DMS53 treated with DMSO at 0.1 percent for 48 hours (cell line): ENCODE measurements around the gene HOXD8.

Experiments used
- DNase-seq: peaks from one replicate; lab custom pipeline; 2025; ENCODE audit not compliant: unreplicated experiment; lab: John Stamatoyannopoulos, UW

HOXD8 gene

DNA sequence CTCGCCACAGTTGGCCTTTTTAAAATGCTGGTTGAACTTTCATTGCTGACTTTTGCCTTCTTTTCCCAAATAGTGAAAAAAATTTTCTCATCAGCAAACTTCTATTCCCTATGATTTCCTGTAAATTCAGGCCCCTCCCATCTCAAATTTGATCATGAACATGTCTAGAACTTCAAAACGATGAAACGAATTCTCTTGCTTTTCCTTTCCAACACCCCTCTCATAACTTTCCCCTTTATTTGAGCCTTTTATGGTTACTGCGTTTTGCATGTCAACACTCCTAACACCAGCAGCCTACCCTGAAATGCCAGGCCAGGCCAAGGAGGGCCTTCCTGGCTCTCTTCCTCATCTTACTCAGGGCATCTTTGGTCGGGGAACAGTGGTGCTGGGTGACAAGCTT lies 38.6 kb upstream of the HOXD8 start:
- no peak for DNase-seq

DNA sequence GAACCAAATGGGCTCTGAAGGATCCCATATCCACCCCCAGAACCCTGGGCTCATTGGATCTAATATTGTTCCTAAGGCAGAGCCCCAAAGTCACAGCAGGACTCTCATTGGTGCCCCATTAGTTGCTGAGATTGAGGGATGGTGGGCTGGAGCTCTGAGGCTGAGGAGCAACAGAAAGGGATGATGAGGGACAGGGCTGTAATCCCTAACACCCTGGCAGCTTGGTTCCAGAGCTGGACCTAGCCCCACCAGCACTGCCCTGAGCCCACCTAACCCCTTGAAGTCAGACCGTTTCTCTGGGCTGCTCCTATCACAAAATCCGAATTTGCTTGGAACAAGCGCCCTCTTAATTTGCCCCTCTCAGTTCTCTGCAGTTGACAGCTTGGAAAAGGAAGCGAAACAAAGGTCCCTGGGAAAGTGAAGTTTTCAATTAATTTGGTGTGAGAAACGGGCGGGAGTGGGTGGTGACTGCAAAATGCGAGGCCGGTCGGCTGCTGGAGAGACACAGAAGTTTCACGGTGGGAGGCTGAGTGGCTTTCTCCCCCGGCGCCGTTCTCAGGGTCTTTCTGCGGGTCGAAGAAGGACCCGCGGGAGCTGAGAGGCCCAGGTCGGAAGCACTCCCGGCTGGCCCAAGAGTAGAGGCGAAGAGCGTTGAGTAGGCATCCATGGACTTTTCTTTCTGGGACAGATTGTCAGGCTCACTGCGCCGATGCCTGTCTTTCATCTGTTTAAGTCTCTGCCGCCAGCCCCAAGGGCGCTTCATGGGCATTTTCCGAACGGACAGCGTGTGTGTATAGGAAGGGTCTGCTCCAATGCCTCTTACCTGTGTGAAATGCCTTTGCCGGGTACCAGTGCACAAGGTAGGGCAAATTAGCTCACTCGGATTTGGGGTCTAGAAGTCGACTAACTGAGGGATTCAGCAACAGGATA lies 37.9 kb upstream of the HOXD8 start:
- no peak for DNase-seq

DNA sequence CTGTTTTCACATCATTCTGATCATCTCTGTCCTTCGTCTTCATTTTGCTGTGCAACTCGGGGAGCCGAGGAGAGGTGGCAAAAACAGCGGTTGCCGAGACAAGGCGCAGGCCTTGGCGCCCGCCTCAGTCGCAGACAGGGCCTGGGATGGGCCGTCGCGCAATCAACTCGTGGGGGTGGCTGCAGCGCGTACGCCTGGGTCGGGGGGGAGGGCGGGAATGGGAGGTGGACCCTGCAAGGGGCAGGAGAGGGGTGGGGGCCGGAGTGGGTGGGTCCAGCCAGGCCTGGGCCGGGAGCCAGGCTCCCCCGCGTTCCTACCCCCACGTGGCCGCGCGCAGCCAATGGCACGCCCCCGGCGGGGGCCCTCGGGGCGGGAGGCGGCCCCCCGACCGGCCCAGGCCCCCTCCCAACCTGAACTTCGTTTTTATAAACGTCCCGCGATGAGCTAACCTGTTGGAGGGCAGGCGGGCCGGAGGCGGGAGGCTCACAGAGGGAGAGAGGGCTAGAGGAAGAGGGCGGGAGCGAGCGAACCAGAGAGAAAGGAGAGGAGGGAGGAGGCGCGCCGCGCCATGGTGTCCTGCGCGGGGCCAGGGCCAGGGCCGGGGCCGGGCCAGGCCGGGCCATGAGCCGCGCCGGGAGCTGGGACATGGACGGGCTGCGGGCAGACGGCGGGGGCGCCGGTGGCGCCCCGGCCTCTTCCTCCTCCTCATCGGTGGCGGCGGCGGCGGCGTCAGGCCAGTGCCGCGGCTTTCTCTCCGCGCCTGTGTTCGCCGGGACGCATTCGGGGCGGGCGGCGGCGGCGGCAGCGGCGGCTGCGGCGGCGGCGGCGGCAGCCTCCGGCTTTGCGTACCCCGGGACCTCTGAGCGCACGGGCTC lies 37.0 kb upstream of the HOXD8 start, which contains the start of gene HOXD13:
TSS of gene HOXD13 (plus strand) at position 452 of the 875 bp plus-strand sequence. CDS start at position 622, 170 bp downstream.
- DNase-seq = peak; percentile 49

GRCh38 chr2:176093145-176093897 lies 36.2 kb upstream of the HOXD8 start:
- peak; percentile 44 for DNase-seq

GRCh38 chr2:176093898-176094249 lies 35.6 kb upstream of the HOXD8 start:
- no peak for DNase-seq

GRCh38 chr2:176094349-176094748 lies 35.2 kb upstream of the HOXD8 start:
- DNase-seq = no peak

- DNase-seq = no peak
Measured at GRCh38 chr2:176095421-176095820, 34.1 kb upstream of the HOXD8 start.

GRCh38 chr2:176096243-176096985 lies 33.1 kb upstream of the HOXD8 start:
- DNase-seq = peak; percentile 34

DNA sequence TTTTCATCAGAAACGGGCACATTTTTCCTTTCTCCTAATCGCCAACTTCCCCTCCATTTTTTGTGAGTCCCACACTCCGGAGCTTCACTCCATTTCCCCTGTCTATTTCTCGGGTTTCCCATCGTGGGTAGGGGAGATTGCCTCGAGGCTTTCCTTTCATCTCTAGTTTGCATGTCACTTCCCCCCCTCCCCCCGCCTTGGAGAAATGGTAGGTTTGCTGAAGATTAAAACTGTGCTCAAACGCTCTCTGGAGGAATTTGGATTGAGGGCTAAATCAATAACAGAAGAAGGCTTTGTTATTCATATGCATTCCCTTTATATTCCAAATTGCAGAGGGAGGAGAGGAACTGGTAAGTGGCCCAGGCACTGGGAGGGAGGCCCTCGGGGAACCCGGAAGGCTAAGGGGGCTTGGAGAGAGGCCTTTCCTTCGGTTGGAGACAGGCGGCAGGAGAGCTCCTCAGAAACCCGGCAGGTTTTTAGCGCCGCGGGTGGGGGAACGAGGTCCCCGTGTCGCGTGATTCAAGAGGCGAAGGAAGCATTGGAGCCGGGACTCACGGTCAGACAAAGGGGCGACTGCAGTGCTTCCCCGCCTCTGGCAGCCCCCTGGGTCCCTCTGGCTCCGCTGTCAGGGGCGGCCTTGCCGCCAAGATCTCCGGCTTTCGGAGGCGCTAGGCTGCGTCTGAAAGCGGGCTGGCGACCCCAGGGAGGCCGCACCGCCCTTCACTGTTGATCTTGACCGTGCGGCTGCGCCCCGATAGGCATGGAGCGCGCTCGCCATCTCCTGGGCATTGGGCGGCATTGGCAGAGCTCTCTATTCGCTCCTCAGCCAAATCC lies 32.3 kb upstream of the HOXD8 start:
- peak; percentile 84 for DNase-seq

DNA sequence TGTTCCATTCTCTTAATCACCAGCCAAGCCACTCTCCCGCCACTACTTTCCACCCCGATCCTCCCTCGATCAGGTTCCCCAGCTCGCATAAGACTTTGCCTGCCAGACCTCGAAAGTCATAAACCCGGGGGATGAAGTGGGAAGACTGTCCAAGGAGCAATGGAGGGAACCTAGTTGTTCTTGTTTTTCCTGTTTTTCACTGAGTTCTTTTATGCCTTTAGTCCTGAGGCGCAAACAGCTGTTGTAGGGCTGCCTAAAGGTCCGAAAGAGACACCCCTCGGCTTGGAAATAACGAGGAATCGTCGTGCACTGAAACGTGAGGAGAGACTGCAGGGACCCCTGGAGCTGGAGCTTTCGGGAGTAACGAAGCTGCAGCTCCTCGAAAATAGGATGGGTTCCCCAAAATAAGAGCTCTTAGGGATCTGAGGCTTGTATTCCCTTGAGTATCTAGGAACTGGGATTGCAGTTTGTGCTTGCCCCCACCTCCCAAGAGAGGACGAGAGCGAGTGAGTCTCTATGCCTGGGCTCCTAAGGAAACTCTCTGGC lies 31.6 kb upstream of the HOXD8 start:
- peak; percentile 80 for DNase-seq

GRCh38 chr2:176098366-176099158 lies 30.9 kb upstream of the HOXD8 start:
- DNase-seq = no peak

DNA sequence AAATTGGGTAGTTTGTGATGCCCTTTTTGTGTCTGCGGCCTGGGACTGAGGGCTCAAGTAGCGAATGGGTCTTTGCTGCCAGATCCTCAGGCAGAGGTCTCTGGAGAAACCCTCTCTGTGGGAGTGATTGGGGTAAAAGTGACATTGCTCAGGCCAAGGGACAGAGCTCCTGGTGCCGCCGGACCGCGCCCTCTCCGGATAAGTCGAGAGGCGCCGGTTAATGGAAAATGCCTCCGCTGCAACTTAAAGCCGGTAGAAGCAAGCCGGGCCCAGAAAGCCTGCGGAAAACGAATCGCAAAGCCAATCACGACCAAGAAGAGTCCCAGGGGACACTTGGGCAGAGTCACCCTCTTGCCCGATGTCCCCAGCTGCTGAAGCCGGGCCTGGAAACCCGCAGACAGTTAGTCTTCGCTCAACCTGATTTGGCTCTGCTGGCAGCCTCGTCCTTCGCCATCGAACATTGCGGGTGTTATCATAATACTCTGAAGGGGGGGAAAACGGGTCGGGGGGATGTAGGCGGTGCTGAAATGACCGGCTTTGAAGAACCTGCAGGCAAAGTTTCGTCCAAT lies 30.3 kb upstream of the HOXD8 start:
- DNase-seq = no peak

DNA sequence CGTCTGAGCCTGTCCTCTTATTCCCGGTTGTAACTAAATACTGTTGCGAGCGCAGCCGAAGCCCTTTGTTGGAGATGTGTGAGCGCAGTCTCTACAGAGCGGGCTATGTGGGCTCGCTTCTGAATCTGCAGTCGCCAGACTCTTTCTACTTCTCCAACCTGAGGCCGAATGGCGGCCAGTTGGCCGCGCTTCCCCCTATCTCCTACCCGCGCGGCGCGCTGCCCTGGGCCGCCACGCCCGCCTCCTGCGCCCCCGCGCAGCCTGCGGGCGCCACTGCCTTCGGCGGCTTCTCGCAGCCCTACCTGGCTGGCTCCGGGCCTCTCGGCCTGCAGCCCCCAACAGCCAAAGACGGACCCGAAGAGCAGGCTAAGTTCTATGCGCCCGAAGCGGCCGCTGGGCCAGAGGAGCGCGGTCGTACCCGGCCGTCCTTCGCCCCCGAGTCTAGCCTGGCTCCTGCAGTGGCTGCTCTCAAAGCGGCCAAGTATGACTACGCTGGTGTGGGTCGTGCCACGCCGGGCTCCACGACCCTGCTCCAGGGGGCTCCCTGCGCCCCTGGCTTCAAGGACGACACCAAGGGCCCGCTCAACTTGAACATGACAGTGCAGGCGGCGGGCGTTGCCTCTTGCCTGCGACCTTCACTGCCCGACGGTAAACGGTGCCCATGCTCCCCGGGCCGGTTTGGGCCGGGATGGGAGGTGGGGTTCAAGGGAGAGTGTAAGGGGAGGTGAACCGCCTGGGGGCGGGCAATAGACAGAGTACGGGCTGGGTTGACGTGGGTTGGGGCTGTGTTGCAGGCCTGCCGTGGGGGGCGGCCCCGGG lies 29.6 kb upstream of the HOXD8 start, which contains the start of gene HOXD12:
TSS of gene HOXD12 (plus strand) at position 68 of the 819 bp plus-strand sequence. CDS start at position 75, 7 bp downstream.
- no peak for DNase-seq

DNA sequence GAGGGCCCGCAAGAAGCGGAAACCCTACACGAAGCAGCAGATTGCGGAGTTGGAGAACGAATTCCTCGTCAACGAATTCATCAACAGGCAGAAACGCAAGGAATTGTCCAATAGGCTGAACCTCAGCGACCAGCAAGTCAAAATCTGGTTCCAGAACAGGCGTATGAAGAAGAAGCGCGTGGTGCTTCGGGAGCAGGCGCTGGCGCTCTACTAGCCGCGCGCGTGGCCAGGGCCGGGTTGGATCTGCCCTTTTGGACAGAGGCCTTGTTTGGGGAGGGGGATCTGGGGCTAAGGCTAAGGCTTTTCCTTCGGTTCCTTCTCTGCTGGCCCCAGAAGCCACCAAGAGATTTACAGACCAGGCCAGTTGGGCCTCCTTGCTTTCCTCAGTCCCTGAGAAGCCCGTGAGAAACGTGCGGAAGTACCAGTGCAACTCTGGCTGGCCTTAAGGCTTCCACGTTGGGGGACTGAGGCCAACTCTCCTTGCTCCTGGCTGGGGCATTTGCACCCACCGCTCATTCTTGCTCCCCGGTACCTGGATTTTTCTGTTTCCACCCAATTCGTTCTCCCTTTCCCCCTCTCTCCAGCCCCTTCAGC lies 28.9 kb upstream of the HOXD8 start:
- DNase-seq = no peak

DNA sequence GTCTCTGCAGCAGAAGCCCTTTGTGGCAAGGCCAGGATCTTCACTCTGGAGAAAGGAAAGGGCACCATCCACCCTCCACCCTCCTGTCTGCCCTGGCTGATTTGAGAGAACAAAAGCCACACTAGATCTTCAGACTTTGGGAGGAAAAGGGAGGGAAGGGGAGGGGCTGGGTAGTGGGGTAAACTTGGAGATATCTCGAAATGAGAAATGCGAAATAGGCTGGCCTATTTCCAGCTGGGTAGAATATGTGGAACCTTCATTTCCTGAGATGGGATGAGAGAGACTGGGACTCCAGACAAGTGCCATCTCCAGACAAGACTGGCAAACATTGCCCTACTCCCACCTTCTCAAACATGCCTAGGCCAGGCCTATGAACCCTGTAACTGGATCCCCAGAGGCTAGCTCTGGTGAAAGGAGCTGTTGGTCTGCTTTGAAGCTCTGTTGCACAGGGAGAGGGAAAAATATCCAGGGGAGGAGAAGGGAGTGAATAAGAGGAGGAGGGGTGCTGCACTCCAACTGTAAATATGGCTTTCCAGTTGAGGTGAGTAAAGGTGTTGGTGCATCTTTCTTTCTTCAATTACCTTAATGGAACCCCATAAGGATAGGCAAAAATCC lies 28.2 kb upstream of the HOXD8 start:
- DNase-seq = no peak

DNA sequence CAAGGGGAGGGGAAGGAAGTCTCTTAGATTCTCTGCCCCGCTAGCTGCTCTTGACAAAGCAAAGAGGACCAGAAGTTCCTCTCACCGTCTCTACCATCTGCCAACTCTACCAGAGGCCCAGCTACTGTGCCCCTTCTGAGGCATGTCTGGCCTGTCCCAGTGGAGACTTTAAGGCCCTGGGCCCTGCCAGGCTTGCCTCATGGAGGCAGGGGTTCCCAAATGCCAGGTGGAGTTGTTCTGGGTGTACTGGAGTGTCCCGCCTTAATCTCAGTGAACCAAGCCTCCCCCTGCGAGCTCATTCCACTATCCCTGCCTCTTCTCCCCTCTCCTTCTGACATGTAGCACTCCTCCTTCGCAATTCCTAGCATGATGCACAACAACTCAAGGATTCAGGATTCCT lies 27.7 kb upstream of the HOXD8 start:
- no peak for DNase-seq
